ENCODE measurements around the gene CARD19. TPM values are rescaled to one million over a fixed set of nuclear protein-coding genes. Genes with fewer than 3 reads are reported as not detected.

Gene CARD19
- total RNA-seq, 4 donors from 2014 or later, result 12.2 to 68.3 (median 50.3) TPM

DNA sequence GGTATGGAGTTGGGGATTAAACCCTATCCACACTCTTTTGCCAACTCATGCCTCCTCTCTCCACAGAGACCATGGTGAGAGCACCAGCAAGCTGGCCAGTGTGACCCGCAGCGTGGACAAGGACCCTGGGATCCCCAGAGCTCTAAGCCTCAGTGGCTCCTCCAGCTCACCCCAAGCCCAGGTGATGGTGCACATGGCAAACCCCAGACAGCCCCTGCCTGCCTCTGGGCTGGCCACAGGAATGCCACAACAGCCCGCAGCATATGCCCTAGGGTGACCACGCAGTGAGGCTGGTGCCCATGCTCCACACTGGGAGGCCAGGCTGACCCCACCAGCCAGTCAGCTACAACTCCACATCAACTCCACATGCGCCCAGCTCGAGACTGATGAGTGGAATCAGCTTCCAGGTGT lies 11.5 kb upstream of the CARD19 start:
- TF ChIP-seq, protein P1, sequence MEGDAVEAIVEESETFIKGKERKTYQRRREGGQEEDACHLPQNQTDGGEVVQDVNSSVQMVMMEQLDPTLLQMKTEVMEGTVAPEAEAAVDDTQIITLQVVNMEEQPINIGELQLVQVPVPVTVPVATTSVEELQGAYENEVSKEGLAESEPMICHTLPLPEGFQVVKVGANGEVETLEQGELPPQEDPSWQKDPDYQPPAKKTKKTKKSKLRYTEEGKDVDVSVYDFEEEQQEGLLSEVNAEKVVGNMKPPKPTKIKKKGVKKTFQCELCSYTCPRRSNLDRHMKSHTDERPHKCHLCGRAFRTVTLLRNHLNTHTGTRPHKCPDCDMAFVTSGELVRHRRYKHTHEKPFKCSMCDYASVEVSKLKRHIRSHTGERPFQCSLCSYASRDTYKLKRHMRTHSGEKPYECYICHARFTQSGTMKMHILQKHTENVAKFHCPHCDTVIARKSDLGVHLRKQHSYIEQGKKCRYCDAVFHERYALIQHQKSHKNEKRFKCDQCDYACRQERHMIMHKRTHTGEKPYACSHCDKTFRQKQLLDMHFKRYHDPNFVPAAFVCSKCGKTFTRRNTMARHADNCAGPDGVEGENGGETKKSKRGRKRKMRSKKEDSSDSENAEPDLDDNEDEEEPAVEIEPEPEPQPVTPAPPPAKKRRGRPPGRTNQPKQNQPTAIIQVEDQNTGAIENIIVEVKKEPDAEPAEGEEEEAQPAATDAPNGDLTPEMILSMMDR (IDR thresholded peaks at IDR 0.05; ENCODE audit: low read depth), result no peak

DNA sequence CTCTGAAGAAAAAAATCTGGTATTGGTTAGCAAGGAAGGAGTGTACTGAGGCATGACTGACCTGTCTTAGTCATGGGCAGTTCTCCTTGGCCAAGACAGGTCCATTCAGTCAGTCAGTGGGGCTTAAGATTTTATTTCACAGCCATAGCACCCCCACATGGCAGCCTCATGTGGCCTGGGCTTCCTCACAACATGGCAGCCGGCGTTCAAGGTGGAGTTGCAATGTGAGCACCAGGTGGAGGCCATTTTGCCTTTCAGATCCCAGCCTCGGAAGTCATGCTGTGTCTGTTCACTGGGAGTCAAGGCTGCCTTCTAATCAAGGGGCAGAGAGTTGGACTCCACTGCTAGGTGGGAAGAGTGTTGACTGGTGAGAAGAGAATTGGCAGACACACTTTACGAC lies 10.3 kb upstream of the CARD19 start:
- TF ChIP-seq, protein P1 (IDR thresholded peaks at IDR 0.05; ENCODE audit: low read depth), result no peak

DNA sequence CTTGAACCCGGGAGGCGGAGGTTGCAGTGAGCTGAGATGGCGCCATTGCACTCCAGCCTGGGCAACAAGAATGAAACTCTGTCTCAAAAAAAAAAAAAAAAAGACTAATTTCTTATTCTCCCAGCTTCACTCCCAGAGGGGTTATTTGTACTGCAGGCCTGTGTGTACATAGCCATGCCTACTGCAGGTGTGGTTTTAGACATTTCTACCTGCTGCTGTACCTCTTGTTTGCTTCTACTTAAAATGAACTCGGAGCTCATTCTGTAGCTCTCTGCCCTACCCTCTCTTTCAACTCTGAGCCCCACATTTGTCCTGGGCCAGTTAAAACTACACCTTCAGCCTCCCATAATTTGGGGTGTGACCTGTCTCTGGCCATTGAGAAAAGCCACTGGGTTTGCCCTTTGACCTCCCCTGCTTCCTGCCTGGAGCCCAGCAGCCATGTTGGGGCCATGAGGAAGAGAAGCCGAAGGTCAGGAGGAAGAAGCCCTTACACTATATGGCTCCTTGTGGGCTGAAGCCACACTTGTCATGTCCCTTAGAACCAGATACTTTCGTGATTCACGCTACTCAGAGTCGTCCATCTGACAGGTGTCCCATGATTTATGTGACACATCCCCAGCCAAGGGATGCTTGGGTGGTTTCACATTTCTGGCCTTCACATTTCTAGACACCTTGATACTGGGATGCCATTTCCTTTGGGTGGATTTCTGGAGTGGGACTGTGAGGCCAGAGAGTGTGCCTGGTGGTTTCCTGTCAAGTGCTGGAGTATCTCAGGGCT lies 9.4 kb upstream of the CARD19 start:
- TF ChIP-seq, protein P1 (IDR thresholded peaks at IDR 0.05; ENCODE audit: low read depth), result no peak

DNA sequence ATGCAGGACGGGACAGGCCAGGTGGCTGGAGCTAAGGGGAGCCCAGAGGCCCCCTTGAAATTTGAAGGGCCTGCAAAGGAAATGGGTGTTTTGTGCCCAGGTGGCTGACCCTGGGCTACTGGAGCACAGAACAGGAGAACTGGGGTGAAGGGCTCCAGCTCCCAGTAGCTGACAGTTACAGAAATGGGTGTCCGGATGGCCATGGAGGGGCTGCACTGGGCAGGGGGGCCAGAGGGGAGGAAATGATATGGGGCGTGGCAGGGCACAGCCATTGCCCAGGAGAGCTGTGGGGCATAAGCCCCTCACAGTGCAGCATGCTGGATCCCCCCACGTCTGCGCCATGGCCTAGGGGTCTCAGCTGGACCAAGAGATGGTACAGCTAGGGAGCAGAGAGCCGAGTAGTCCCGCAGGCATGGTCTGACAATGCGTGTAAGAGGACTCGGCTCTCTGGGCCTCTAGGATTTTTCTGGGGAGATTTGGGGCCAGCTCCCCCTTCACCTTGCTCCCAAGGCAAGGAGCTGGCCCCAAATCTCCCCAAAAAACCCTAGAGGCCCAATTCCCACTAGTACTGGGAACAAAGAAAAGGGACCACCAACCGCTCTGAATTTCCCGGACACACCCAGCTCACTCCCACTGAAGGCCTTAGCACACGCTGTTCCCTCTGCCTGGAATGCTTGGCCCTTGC lies 7.9 kb upstream of the CARD19 start:
- TF ChIP-seq, protein P1 (IDR thresholded peaks at IDR 0.05; ENCODE audit: low read depth), result no peak

DNA sequence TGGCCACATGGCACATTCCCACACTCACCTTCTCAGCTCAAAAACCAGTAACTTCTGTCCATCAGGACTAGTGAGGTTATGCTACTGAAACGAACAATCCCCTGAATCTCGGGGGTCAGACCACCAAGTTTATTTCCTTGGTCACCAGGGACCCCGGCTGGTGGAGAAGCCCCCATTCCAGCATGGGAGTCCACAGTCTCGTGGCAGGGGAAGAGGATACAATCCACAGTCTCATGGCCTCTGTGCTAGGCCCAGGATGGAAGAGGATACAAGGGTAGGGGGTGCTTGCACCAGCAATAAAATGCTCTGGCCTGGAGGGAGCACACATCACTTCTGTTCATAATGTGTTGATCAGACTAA lies 7.4 kb upstream of the CARD19 start:
- TF ChIP-seq, protein P1 (IDR thresholded peaks at IDR 0.05; ENCODE audit: low read depth), result no peak

DNA sequence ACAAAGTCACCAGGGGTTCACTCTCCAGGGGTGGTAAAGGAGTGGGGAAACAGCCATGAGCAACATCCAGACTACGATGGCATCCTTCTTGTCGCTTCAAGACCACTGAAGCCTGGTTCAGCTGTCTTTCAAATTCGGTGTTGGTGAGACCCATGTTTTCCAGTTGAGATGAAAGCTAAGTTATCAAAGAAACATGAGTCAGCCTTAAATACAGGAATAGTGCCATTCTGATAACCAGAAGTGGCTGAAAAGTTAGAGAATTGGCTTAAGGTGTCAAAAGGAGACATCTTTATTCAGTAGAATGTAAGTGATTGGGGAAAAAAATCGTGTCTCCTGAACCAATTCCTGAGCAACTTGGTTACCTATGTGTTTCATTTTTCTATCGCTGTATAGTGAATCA lies 7.0 kb upstream of the CARD19 start:
- TF ChIP-seq, protein P1 (IDR thresholded peaks at IDR 0.05; ENCODE audit: low read depth), result no peak

DNA sequence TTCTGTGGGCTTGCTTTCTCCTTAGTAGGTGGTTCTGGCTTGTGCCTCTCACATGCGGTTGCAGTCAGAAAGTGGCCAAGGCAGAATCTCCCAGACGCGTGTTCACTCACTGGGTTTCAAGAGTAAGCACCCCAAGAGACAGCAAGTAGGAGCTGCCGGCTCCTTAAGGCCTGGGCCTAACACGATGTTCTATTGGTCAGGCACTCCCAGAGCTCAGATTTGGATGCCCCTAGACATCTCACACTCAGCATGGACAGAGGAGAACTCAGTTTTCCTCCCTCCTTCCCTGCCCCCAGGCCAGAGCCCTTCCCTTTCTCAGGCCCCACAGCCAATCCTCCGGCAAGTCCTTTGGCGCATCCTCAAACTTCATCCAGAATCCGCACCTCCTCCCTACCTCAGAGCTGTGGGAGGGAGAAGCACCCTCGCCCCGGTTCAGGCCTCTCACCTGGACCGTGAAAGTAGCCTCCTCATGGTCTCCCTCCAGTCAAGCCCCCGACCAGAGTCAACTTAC lies 6.5 kb upstream of the CARD19 start:
- TF ChIP-seq, protein P1 (IDR thresholded peaks at IDR 0.05; ENCODE audit: low read depth), result no peak
